ENCODE data around the gene OLFM2.
A peak's percentile ranks its signal among the peaks of the same experiment; 100 is the strongest.

OLFM2 gene

DNA sequence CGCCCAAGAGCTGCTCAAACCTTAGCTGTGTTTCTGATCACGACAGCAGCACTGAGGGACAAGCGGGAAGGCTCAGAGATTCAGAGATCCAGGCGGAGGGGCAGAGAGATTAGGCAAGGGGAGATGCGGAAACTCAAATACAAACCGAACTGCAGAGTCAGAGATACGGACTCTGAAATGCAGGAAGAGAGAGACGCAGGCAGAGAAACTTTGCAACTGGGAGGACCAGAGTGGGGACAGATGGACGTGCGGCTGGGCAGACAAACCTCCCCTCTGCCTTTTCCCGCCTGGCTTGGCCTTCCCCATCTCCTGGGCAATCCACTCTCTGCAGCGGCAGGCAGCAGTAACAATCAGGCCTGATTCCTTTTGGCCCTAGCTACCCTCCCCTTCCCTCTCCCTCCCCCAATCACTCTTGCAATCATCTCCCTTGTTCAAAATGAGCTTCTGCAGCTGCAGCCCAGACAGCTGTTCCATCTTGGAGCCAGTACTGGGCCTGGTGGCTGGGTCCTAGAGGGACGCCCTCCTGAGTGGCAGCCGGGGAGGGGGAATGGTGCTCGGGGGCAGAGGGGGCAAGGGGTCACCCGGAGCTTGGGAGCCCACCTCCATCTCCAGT lies 29.7 kb downstream of the OLFM2 start:
- DNase-seq (ENCODE audit: low spot score) = peak; percentile 47

DNA sequence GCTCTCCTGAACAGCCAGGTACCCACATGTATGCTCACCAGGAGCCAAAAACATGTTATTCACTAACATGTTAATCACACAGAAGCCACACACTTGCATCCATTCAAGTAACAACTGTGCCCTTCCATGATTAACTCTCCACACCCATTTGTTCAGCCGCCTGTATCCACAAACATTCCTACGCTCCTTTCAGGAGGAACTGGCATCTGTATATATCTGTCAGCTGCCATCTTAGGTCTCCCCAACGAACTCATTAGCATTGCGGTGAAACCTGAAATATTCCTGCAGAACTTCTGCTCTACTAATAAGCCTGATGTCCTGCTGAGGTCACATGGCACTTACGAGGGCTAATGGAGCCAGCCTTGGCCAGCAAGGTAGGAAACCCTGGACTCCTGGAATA lies 33.0 kb downstream of the OLFM2 start:
- DNase-seq (ENCODE audit: low spot score) = no peak

DNA sequence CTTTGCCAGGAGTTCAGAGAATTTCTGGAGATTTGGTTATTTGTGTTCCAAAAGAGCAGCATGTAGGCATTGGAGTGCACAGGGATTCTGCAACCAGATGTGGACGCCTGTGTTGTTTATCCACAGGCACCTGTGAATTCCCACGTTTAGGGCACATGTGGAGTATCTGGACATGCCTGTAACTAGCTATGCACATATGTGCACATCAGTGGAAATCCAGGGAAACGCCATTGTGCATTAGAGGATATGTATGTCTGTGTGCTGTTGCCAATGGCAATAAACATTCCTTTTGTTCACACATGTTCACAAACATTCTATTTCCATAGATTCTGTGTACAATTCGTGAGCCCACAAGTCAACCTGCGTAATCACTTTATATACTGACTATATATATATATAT lies 34.7 kb downstream of the OLFM2 start:
- no peak for DNase-seq (ENCODE audit: low spot score)

DNA sequence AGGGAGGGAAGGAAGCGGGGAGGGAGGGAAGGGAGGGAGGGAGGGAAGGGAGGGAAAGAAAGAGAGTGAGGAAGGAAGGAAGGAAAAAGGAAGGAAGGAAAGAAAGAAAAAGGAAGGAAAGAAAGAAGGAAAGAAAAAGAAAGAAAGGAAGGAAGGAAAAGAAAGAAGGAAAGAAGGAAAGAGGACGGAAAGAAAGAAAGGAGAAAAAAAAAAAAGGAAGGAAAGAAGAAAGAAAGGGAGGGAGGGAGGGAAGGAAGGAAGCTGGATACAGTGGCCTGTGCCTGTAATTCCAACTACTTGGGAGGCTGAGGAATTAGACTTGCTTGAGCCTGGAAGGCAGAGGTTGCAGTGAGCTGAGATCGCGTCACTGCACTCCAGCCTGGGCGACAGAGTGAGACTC lies 35.3 kb downstream of the OLFM2 start:
- DNase-seq (ENCODE audit: low spot score) = no peak

DNA sequence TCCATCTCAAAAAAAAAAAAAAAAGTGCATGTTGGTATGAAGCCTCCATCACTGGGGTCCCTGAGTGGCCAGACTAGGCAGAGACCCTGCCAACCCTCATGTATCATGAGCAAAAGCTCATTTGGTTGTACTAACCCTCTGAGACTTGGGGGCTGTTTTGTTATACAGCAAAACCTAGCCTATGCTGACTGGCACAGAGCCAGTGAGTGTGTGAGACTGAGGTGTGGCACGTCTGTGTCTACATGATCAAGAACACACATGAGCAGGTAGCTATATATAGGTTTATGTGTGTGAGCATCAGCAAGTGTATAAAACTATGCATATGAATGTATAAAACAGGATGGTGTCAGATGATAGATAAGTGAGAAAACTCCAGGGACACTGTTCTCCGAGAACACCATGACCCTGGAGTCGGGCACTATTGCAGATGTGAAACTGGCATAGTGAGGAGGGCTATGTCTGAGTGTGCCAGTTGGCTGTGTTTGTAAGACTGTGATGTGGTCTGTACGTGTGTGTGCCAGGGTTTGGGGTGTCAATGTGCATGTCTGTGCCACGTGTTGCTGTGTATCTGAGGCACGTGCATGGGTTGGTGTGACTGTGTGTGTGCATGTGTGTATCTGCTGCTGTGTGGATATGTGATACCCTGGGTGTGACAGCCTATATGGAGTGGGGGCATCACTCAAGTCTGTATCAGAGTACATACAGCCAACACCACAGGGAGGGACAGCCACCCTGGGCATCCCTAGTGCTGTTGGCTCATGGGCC lies 44.5 kb downstream of the OLFM2 start:
- DNase-seq (ENCODE audit: low spot score) = no peak

DNA sequence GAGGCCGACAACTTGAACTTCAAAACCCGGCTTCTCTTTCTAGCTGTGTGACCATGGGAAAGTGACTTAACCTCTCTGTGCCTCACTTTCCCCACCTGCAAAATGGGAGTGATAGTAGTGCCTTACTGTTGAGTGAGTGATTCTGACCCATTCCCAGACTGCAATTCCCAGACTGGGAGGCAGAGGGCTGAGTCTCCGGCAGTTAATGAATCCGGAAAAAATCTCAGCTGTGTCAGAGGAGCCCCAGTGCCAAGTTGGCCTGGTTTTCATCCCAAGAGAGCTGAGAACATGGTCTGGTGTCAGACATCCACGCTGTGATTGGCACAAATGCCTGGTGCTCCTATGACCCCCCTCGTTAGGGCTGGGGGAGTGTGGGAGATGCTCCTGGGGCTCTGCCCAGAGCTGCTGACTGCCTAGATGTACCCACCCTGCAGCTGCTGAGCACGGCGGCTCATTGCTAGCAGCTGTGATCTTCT lies 51.2 kb downstream of the OLFM2 start:
- DNase-seq (ENCODE audit: low spot score) = peak; percentile 77

DNA sequence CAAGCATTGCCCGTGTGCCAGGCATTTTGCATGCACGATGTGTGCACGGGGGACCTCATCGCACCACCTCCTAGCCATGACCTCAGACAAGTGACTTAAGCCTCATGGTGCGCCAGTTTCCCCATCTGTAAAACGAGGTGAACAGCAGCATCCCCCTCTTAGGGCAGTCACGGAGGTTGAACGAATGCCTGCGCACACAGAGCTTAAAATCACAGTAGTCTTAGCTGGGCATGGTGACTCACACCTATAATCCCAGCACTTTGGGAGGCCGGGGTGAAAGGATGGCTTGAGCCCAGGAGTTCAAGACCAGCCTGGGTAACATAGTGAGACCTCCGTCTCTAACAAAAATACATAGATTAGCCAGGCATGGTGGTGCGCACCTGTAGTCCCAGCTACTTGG lies 52.6 kb downstream of the OLFM2 start:
- DNase-seq (ENCODE audit: low spot score) = no peak

DNA sequence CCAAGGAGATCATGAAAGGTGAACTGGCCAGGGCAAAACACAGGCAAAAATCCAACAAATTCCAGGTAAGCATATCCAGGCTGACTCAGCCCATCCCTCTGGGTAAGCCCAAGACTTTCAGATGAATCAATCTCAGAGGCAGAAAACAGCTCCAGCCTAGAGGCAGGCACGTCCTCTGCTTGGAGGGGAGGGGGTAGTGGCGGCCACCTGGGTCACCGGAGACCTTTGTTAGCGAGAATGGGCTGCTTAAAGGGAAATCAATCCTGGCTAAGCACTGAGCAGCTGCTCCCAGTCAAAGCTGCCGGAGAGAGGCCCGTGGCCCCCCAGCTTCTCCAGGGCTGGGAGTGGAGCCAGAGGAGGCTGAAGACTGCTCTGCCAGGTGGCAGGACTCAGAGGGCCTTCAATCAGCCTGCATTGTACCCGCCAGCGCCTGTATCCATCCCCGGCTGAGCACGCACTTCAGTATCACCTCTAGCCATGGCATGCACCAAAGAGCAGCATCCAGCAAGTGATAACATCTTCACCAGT lies 53.0 kb downstream of the OLFM2 start:
- peak; percentile 43 for DNase-seq (ENCODE audit: low spot score)

DNA sequence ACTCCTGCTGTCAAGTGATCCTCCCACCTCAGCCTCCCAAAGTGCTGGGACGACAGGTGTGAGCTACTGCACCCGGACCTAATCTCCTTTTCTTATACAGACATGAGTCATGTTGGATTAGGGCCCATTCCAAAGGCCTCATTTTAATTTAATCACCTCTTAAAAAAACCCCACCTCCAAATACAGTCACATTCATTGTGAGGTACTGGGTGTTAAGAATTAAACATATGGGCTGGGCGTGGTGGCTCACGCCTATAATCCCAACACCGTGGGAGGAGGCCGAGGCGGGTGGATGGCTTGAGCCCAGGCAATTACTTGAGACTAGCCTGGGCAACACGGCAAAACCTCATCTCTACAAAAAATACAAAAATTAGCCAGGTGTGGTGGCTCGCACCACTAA lies 54.6 kb downstream of the OLFM2 start:
- no peak for DNase-seq (ENCODE audit: low spot score)

DNA sequence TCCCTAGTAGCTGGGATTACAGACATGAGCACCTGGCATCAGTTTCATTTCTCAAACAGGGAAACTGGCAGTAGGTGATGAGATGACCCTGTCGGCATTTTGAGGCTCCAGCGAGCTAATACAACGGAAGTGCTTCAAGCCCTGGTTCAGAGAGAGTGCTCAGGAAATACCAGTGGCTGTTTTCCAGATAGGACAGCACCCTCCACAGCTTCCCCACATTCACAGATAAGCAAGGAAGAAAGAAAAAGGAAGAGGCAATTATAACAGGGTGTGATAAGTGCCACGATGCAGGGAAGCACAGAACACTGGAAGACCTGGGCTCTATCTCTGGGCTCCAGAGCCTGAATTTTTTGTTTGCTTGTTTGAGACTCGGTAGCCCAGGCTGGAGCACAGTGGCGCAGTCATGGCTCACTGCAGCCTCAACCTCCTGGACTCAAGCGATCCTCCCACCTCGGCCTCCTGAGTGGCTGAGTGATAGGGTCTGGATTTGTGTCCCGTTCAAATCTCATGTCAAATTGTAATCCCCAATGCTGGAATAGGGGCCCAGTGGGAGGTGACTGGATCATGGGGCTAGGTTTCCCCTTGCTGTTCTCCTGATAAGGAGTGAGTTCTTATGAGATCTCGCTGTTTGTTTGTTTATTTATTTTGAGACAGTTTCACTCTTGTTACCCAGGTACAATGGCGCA lies 57.7 kb downstream of the OLFM2 start:
- no peak for DNase-seq (ENCODE audit: low spot score)

DNA sequence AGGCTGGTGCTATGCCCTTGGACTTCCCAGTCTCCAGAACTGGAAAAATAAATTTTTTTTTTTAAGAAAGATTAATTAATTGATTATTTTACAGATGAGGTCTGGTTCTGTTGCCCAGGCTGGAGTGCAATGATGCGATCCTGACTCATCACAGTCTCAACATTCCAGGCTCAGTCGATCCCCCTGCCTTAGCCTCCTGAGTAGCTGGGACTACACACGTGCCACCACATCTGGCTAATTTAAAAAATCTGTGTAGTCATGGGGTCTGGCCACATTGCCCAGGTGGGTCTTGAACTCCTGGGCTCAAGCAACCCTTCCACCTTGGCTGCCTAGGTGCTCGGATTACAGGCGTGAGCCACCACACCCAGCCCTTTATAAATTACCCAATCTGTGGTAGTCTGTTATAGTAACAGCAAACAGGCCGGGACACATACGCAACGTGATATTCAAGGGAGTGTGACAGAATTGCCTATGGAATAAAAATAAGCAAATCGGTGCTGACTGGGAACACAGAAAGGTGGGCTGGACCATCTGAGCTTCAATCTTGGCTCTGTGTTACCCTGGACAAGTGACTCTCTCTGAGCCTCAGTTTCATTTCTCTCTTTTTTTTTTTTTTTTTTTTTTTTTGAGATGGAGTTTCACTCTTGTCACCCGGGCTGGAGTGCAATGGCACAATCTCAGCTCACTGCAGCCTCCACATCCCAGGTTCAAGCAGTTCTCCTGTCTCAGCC lies 58.4 kb downstream of the OLFM2 start:
- DNase-seq (ENCODE audit: low spot score) = no peak

DNA sequence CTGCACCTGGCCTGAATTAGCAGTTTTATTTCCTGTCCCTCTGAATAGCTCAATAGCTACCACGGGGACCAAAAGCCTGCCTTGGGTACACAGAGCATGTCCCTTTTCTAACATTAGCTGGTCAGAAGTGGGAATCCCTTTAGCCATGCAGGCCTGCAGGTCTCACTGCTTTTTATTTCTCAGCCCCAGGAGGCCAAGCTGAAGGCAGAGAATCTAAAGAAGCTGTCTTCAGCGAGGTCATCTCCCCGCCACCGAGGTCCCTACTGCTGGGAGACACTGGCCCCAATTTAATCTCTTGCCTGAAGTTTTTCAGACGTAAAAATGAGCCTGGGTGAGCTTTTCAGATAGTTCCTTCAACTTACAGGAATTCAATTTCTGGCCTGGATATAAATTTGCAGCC lies 60.5 kb downstream of the OLFM2 start:
- no peak for DNase-seq (ENCODE audit: low spot score)

DNA sequence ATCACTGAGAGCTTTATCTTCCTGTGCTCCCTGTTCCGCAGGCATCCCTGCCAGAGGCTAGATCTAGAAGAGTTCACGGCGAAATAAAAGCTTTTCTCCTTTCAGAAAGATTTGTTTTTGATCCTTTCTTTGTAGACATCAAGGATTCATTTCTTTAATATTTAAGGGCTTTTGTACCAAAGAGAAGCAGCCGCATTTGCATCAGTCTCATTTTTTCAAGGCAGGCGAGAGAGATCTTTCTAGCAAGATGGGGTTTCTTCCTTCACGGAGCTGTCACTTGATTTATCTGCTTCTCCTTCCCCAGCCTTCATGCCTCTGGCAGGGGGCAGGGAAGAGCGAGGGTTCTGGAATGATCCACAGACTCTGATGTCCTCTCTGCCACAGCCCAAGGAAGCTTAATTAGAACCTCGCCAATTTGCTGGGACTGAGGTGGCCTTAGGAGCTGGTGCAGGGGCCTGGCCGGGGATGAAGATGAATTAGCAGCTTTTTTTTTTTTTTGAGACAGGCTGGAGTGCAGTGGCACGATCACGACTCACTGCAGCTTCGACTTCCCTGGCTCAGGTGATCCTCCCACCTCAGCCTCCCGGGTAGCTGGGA lies 61.2 kb downstream of the OLFM2 start:
- DNase-seq (ENCODE audit: low spot score) = no peak

DNA sequence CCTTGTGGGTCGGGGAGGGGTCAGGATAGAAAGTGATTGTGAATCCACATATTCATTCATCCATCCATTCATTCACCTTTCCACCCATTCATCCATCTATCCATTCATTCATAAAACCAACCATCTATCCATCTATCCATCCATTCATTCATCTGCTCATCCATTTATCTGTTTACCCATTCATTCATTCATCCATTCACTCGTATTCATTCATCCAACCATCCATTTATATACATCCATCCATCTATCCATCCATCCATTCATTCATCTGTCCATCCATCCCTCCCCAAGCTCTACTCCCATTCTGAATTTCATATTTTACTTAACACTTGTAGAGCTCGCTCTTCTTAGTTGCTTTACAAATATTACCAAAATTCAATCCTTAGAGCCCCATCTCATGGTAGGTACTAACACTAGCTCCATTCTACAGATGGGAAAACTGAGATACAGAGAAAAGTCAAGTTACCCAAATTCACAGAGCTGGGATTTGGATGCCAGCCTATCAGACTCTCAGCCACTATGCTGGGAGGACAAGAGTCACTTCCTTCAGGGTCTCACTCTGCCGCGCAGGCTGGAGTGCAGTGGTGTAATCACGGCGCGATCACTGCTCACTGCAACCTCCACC lies 63.6 kb downstream of the OLFM2 start:
- DNase-seq (ENCODE audit: low spot score) = no peak

DNA sequence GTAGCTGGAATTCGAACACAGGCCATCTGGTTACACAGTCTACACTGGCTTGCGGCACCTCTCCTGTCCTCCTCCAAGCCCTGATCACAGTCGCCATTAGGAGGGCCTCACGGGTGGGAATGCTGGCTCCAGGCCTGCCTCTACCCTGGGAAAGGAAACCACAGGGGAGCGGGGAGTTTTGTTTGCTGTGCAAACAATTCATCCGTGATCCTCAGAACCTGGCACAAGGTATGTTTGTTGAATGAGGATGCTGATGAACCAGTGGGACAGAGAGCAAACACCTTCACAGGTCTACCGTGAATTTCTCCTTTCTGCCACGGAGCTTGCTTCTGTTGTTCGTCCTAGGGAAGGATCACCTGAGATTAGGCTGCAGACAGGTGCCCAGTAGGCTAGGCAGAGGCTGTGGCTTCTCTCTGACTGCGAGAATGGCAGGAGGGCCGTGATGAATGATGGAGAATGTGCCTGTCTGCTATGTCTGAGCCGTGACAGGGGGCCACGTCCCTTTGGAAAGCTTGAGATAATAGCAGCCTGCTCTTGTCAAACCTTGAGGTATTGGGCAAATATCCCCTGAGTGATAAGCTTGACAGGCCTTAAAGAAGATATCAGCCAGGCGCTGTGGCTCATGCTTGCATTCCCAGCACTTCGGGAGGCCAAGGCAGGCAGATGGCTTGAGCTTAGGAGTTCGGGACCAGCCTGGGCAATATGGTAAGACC lies 64.5 kb downstream of the OLFM2 start:
- no peak for DNase-seq (ENCODE audit: low spot score)

DNA sequence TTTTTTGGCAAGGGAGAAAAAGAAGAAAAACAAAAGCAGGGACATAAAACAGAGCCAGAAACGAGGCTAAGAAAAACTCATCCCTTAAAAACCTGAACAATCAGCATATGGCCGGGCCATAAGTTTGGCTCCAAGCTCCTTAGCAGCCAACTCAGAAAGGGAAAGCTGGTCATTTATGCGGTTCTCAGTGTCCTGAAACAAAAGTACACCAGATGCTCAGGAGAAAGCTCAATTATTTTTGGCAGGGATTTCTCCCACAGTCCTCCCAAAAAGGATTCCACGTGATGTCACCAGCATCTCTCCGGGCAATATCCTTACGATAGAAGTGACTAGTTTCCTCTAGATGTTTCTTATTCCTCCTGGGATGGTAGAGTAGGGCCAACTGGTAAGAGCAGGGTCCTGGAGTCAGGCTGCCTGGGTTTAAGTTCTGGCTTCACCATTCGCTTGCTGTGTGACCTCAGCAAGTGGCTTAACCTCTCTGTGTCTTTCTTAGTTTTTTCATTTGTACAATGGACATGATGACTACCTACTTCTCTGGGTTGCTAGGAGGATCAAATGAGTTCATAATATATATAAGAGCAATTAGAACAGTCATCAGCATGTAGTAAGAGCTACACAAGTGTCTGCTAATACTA lies 67.2 kb downstream of the OLFM2 start:
- DNase-seq (ENCODE audit: low spot score) = no peak

DNA sequence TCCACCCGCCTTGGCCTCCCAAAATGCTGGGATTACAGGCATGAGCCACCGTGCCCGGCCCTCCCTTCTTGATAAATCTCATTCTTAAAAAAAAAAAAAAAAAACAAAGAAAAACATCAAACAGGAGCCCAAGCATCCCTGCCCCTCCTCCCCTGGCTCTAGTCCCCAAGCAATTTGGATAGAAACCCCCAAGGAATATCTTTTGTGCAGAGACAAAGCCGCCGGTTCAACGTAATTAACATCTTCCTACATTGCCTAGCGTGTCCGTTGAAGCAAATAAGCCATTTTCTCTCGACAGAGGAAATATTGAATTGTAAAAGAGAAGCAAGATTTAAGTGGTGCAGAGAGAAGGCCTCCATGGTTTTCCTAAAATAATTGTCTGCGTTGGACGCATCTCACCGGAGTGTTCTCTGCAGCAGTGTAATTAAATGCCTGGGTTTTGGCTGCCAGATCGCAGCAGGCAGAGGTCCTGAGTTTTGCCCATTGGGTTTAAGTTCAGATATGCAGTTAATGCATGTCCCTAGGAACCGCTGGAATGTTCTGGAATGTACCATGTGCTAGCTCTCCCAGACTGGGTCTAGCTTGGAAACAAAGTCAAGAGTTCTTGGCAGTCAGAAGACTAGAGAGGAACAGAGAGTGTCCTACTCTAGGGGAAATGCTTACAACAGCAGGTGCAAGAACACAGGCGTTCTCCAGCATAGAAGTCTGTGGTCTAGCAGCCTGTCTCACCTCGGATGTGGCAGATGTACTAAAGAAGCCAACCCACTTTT lies 70.4 kb downstream of the OLFM2 start:
- DNase-seq (ENCODE audit: low spot score) = no peak

DNA sequence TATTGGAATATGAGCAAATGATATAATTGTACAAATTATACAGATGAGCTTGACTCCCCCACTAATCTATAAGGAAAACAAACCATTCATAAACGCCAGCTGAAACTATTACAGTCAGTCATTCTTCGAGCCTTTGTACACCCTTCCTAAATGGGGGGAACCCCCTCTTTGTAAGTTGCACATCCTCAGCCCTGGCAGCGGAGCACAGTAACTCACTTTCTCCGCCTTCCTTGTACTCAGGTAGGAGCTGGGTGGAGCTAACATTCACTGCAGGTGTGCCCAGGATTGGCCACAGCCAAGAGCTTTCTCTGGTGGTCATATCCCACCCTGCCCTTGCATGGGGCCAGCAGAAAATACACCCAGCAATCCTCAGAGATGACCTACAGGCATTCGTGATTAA lies 72.6 kb downstream of the OLFM2 start:
- no peak for DNase-seq (ENCODE audit: low spot score)

DNA sequence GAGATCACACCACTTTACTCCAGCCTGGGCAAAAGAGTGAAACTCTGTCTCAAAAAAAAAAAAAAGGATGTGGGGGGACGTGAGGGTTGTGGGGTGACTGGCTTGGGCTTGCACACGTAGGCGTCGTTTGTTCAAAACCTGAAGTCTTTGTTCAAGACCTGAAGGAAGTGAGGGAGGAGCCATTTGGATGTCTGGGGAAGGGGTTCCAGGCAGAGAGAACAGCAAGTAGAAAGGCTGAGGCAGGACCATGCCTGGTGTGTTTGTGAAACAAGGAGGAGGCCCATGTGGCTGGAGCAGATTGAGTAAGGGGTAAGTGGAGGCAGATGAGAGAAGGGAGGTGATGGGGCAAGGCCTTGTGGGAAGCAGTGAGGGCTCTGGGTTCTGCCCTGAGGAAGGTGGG lies 73.4 kb downstream of the OLFM2 start:
- no peak for DNase-seq (ENCODE audit: low spot score)

DNA sequence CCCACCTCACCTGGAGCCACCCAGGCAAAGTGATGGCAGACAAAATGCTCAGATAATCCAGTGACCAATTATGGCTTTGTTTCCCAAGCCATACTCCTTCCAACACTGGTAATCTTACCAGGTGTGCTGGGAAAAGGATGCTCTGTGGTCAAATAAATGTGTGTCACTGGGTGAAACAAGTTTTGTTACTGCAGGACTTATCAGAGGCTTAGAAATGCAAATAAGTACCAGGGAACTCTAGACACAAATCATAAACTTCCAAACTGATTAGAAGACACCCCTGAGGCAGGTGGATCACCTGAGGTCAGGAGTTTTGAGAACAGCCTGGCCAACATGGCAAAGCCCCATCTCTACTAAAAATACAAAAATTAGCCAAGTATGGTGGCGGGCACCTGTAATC lies 74.8 kb downstream of the OLFM2 start:
- DNase-seq (ENCODE audit: low spot score) = no peak
